Stimulated activated CD4-positive, alpha-beta T cell treated with anti-CD3 and anti-CD28 coated beads, Interleukin-15, amount 100 ng/mL, for 24 hours (primary cell): ENCODE results near the gene SNX27.
A peak's percentile ranks its signal among the peaks of the same experiment; 100 is the strongest.
"Not testable (repeated sequence)": the region's sequence is repeated elsewhere in the genome, so short reads cannot be mapped to it uniquely, and the experiment has no call there.

Source experiments
- DNase-seq: peaks from one replicate; pipeline ENCODE4 v3.0.0-alpha.2; 2020

The SNX27 gene

GRCh38 chr1:151611832-151612500 is at the start of gene SNX27:
Gene SNX27, plus strand, starts transcription at chr1:151612050. Its CDS starts 152 bp downstream, at chr1:151612202.
- DNase-seq = peak; percentile 92

GRCh38 chr1:151562661-151563060 is 49.2 kb upstream of the SNX27 start:
- DNase-seq = no peak

- no peak for DNase-seq
Measured at GRCh38 chr1:151563376-151563775, 48.5 kb upstream of the SNX27 start.

GRCh38 chr1:151565502-151566189 is 46.2 kb upstream of the SNX27 start:
- no peak for DNase-seq

GRCh38 chr1:151568626-151569088 is 43.2 kb upstream of the SNX27 start:
- peak; percentile 9 for DNase-seq

GRCh38 chr1:151570819-151571218 is 41.0 kb upstream of the SNX27 start:
- DNase-seq = no peak

- peak; percentile 37 for DNase-seq
Measured at GRCh38 chr1:151574575-151575529, 37.0 kb upstream of the SNX27 start.

GRCh38 chr1:151577173-151577572 is 34.7 kb upstream of the SNX27 start:
- no peak for DNase-seq

- no peak for DNase-seq
Measured at GRCh38 chr1:151578941-151579340, 32.9 kb upstream of the SNX27 start.

GRCh38 chr1:151579436-151580225 is 32.2 kb upstream of the SNX27 start:
- no peak for DNase-seq

GRCh38 chr1:151581451-151581850 is 30.4 kb upstream of the SNX27 start:
- no peak for DNase-seq

- DNase-seq = no peak
Measured at GRCh38 chr1:151581921-151582320, 29.9 kb upstream of the SNX27 start.

GRCh38 chr1:151583796-151584195 is 28.1 kb upstream of the SNX27 start:
- DNase-seq = no peak

- no peak for DNase-seq
Measured at GRCh38 chr1:151584278-151584677, 27.6 kb upstream of the SNX27 start.

GRCh38 chr1:151584780-151585179 is 27.1 kb upstream of the SNX27 start:
- no peak for DNase-seq

- DNase-seq = no peak
Measured at GRCh38 chr1:151585622-151586021, 26.2 kb upstream of the SNX27 start.

GRCh38 chr1:151590961-151591360 is 20.9 kb upstream of the SNX27 start:
- DNase-seq = no peak

- DNase-seq = no peak
Measured at GRCh38 chr1:151593730-151594129, 18.1 kb upstream of the SNX27 start.

- peak; percentile 90 for DNase-seq
Measured at GRCh38 chr1:151594143-151594625, 17.7 kb upstream of the SNX27 start.

- no peak for DNase-seq
Measured at GRCh38 chr1:151596166-151596953, 15.5 kb upstream of the SNX27 start.

GRCh38 chr1:151602550-151602949 is 9.3 kb upstream of the SNX27 start:
- DNase-seq = not testable (repeated sequence)
